ENCODE data around the gene DNAH17.

- TF ChIP-seq POLR2A (IDR thresholded peaks at IDR 0.05) (no peak), CTCF (IDR thresholded peaks at IDR 0.05) (no peak), POLR2AphosphoS5 (IDR thresholded peaks at IDR 0.05) (no peak)
Measured at GRCh38 chr17:78610951-78611511, 33.8 kb upstream of the DNAH17 start.
